K562 (cell line): ENCODE data around the gene RNF151. TPM values are rescaled to one million over a fixed set of nuclear protein-coding genes. Genes with fewer than 3 reads are reported as not detected.

Experiments used
- L3MBTL2 ChIP-seq: fragments of 450-650 bp; IDR thresholded peaks from 2 replicates; pipeline ENCODE4 v1.6.1; 2016; ENCODE audit warnings: mild to moderate bottlenecking, moderate library complexity
- NEUROD1 ChIP-seq: fragments of 150-350 bp; IDR thresholded peaks from 2 replicates; pipeline ENCODE4 v1.6.1; 2014; ENCODE audit warnings: borderline replicate concordance, low read length, low read depth; ENCODE audit not compliant: partially characterized antibody
- POU5F1 ChIP-seq: fragments of 150-350 bp; IDR thresholded peaks from 2 replicates; pipeline ENCODE4 v1.6.1; 2014; ENCODE audit warnings: borderline replicate concordance, low read length, low read depth, mild to moderate bottlenecking; ENCODE audit not compliant: partially characterized antibody
- SAP30 ChIP-seq: fragments of 200-600 bp; sonication (generic); IDR thresholded peaks from 2 replicates; pipeline ENCODE4 v1.6.1; 2012; ENCODE audit warnings: borderline replicate concordance, low read depth, mild to moderate bottlenecking, moderate library complexity, low read length, control low read depth, inconsistent platforms; ENCODE audit not compliant: insufficient read depth, poor library complexity, severe bottlenecking
- TCF7L2 ChIP-seq: fragments of 150-350 bp; IDR thresholded peaks from 2 replicates; pipeline ENCODE4 v1.6.1; 2016; ENCODE audit warnings: low read depth, mild to moderate bottlenecking, low read length, moderate library complexity
- polyA plus RNA-seq, 8 experiments: library from polyadenylated mRNA; depleted of rRNA in 4 of 8; stranded (reverse) in 5 of 8; unstranded in 3 of 8; fragments of >200 nt; fragmentation: Nextera tagmentation in 2 of 8; fragmentation: Illumina TruSeq in 1 of 8; extraction: Ambion mirVana in 2 of 8; extraction: Trizol in 1 of 8; gene quantifications; 2 replicates each; pipeline versions ENCODE4 v1.2.1 to v1.2.3, GENCODE V29; 2011 to 2014; ENCODE audit warnings: inconsistent platforms in 1 of 8, missing spikeins in 1 of 8
- total RNA-seq, 7 experiments: library from RNA; depleted of rRNA in 6 of 7; stranded (reverse); fragments of >200 nt in 6 of 7; fragmentation: Illumina TruSeq in 2 of 7; extraction: Trizol in 2 of 7; gene quantifications; 2 replicates each; pipeline versions ENCODE4 v1.2.1 to v1.2.3, GENCODE V29; 2011 to 2021; ENCODE audit warnings: low replicate concordance in 1 of 7
- TF ChIP-seq, protein P1 (sequence below): sonication (generic); formaldehyde crosslinking; IDR thresholded peaks from 2 replicates; pipeline ENCODE4 v1.9.0; 2022; ENCODE audit warnings: mild to moderate bottlenecking, missing genetic modification reagents
- TF ChIP-seq, protein P2 (sequence below): sonication (generic); formaldehyde crosslinking; IDR thresholded peaks from 2 replicates; pipeline ENCODE4 v1.4.0; 2020; ENCODE audit warnings: mild to moderate bottlenecking, missing genetic modification reagents
- TF ChIP-seq, protein P3 (sequence below): fragments of 450-650 bp; IDR thresholded peaks from 2 replicates; pipeline ENCODE4 v1.6.1; 2017; ENCODE audit warnings: antibody characterized with exemption
- TF ChIP-seq, protein P4 (sequence below): fragments of 200-800 bp; sonication (Bioruptor generic); IDR thresholded peaks from 2 replicates; pipeline ENCODE4 v1.6.1; 2016; ENCODE audit warnings: missing genetic modification characterization, missing compliant biosample characterization
- TF ChIP-seq, protein P5 (sequence below): fragments of 450-650 bp; IDR thresholded peaks from 2 replicates; pipeline ENCODE4 v1.6.1; 2016; ENCODE audit warnings: borderline replicate concordance
- TF ChIP-seq, protein P6 (sequence below): sonication (generic); formaldehyde crosslinking; IDR thresholded peaks from 2 replicates; pipeline ENCODE4 v1.8.0; 2022; ENCODE audit warnings: mild to moderate bottlenecking, missing genetic modification reagents

The RNF151 gene
- total and polyA plus RNA-seq, 9 of the 15 experiments (the other 6 are each of a cell fraction or from before 2014, with no cell fraction given) = not detected

DNA sequence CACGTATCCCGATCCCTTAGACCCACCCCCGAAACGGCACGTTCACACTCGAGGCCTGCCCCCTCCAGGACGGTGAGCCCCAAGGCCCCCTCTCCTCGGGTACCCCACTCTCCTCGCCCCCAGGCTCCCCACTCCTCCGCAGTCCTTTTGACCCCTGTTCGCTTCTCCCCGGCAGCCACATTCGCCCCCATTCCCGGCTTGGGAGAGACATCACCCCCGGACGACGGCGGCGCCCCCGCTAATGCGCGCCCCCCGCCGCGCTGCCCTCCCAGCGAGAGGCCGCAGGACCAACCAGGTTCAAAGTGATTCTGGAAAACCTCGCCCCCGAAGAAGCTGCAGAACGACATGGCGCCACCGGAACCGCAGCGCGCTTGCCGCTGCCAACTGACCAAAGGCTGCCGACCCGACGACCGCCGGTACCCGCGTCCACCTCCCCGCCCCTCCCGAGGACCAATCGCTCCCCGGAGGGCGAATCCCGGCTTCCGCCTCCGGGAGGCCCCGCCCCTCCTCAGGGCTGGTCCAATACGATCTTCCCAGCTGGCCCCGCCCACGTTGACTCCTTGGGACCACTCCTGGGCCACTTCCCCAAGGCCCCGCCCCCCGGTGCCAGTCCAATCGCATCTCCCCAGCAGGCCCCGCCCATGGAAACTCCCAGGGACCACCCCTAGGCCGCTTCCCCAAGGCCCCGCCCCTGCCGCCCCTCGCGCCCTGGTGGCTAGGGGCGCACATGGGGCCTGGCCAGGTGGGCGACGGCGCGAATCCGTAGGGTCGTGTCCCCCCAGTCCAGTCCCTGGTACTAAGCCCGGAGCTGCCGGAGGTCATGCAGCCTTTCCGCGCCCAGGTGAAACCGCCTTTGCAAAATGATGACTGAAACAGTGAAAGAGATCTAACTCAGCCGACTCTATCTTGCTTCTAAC is 23.6 kb upstream of the RNF151 start, which contains the start of gene MSRB1 (continued):
- TF ChIP-seq NEUROD1 (no peak), SAP30 (peak; percentile 68), POU5F1 (no peak), TCF7L2 (no peak), L3MBTL2 (peak; percentile 81)
- TF ChIP-seq, protein P1, sequence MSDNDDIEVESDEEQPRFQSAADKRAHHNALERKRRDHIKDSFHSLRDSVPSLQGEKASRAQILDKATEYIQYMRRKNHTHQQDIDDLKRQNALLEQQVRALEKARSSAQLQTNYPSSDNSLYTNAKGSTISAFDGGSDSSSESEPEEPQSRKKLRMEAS (CRISPR knock-in tag) = no peak; the same call in 1 of the 2 replicates
- TF ChIP-seq, protein P2, sequence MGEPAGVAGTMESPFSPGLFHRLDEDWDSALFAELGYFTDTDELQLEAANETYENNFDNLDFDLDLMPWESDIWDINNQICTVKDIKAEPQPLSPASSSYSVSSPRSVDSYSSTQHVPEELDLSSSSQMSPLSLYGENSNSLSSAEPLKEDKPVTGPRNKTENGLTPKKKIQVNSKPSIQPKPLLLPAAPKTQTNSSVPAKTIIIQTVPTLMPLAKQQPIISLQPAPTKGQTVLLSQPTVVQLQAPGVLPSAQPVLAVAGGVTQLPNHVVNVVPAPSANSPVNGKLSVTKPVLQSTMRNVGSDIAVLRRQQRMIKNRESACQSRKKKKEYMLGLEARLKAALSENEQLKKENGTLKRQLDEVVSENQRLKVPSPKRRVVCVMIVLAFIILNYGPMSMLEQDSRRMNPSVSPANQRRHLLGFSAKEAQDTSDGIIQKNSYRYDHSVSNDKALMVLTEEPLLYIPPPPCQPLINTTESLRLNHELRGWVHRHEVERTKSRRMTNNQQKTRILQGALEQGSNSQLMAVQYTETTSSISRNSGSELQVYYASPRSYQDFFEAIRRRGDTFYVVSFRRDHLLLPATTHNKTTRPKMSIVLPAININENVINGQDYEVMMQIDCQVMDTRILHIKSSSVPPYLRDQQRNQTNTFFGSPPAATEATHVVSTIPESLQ (CRISPR knock-in tag) = no peak
- TF ChIP-seq, protein P3, sequence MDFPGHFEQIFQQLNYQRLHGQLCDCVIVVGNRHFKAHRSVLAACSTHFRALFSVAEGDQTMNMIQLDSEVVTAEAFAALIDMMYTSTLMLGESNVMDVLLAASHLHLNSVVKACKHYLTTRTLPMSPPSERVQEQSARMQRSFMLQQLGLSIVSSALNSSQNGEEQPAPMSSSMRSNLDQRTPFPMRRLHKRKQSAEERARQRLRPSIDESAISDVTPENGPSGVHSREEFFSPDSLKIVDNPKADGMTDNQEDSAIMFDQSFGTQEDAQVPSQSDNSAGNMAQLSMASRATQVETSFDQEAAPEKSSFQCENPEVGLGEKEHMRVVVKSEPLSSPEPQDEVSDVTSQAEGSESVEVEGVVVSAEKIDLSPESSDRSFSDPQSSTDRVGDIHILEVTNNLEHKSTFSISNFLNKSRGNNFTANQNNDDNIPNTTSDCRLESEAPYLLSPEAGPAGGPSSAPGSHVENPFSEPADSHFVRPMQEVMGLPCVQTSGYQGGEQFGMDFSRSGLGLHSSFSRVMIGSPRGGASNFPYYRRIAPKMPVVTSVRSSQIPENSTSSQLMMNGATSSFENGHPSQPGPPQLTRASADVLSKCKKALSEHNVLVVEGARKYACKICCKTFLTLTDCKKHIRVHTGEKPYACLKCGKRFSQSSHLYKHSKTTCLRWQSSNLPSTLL = 0 out of 2 replicates have a peak, but pooled peaks have one; percentile 12
- TF ChIP-seq, protein P4, sequence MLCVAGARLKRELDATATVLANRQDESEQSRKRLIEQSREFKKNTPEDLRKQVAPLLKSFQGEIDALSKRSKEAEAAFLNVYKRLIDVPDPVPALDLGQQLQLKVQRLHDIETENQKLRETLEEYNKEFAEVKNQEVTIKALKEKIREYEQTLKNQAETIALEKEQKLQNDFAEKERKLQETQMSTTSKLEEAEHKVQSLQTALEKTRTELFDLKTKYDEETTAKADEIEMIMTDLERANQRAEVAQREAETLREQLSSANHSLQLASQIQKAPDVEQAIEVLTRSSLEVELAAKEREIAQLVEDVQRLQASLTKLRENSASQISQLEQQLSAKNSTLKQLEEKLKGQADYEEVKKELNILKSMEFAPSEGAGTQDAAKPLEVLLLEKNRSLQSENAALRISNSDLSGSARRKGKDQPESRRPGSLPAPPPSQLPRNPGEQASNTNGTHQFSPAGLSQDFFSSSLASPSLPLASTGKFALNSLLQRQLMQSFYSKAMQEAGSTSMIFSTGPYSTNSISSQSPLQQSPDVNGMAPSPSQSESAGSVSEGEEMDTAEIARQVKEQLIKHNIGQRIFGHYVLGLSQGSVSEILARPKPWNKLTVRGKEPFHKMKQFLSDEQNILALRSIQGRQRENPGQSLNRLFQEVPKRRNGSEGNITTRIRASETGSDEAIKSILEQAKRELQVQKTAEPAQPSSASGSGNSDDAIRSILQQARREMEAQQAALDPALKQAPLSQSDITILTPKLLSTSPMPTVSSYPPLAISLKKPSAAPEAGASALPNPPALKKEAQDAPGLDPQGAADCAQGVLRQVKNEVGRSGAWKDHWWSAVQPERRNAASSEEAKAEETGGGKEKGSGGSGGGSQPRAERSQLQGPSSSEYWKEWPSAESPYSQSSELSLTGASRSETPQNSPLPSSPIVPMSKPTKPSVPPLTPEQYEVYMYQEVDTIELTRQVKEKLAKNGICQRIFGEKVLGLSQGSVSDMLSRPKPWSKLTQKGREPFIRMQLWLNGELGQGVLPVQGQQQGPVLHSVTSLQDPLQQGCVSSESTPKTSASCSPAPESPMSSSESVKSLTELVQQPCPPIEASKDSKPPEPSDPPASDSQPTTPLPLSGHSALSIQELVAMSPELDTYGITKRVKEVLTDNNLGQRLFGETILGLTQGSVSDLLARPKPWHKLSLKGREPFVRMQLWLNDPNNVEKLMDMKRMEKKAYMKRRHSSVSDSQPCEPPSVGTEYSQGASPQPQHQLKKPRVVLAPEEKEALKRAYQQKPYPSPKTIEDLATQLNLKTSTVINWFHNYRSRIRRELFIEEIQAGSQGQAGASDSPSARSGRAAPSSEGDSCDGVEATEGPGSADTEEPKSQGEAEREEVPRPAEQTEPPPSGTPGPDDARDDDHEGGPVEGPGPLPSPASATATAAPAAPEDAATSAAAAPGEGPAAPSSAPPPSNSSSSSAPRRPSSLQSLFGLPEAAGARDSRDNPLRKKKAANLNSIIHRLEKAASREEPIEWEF (CRISPR knock-in tag) = no peak
- TF ChIP-seq, protein P5, sequence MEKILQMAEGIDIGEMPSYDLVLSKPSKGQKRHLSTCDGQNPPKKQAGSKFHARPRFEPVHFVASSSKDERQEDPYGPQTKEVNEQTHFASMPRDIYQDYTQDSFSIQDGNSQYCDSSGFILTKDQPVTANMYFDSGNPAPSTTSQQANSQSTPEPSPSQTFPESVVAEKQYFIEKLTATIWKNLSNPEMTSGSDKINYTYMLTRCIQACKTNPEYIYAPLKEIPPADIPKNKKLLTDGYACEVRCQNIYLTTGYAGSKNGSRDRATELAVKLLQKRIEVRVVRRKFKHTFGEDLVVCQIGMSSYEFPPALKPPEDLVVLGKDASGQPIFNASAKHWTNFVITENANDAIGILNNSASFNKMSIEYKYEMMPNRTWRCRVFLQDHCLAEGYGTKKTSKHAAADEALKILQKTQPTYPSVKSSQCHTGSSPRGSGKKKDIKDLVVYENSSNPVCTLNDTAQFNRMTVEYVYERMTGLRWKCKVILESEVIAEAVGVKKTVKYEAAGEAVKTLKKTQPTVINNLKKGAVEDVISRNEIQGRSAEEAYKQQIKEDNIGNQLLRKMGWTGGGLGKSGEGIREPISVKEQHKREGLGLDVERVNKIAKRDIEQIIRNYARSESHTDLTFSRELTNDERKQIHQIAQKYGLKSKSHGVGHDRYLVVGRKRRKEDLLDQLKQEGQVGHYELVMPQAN = peak; percentile 23; the same call in 1 of the 2 replicates
- TF ChIP-seq, protein P6, sequence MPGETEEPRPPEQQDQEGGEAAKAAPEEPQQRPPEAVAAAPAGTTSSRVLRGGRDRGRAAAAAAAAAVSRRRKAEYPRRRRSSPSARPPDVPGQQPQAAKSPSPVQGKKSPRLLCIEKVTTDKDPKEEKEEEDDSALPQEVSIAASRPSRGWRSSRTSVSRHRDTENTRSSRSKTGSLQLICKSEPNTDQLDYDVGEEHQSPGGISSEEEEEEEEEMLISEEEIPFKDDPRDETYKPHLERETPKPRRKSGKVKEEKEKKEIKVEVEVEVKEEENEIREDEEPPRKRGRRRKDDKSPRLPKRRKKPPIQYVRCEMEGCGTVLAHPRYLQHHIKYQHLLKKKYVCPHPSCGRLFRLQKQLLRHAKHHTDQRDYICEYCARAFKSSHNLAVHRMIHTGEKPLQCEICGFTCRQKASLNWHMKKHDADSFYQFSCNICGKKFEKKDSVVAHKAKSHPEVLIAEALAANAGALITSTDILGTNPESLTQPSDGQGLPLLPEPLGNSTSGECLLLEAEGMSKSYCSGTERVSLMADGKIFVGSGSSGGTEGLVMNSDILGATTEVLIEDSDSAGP = no peak
